ENCODE measurements around the gene PCSK9. TPM values are rescaled to one million over a fixed set of nuclear protein-coding genes. Genes with fewer than 3 reads are reported as not detected.
A peak's percentile ranks its signal among the peaks of the same experiment; 100 is the strongest.

The PCSK9 gene
- polyA plus RNA-seq, 1 donor (not counting 4 experiments of a cell fraction or from before 2014, with no cell fraction given): 61.7 TPM

DNA sequence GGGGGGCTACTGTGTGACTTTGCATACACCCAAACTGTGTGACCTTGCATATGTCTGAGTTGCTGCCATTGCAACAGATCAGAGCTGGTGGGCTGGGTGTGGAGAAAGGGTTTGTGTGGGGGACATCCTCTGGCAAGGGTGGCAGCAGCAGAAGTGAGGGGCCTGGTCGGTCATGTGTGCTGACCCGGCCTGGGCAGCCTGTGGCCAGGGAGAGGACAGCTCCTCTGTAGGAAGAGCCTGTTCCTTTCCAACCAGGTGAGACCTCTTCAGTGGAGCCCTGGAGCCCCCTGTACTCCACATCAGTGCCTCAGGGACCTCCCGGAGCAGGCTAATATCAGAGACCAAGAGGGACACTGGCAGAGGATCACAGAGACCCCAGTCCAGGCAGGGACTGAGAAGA lies 8.3 kb downstream of the PCSK9 start:
- Histone ChIP-seq H3K79me2 (ENCODE audit: control insufficient read depth, insufficient read depth, low read length) (peaks cover 99% of the 10 kb centered on the region), H3K36me3 (ENCODE audit: control insufficient read depth in 2 of 2, extremely low read depth in 1 of 2, insufficient read depth in 2 of 2, low read length in 2 of 2) (peaks cover 51 to 76% of the 10 kb centered on the region in 2 experiments), H2AFZ (ENCODE audit: control insufficient read depth, low read length) (no peak overlapping the region), H3K9me1 (ENCODE audit: control insufficient read depth, extremely low read depth, insufficient read depth, low read length) (peaks cover 9% of the 10 kb centered on the region), H4K20me1 (ENCODE audit: control insufficient read depth, extremely low read depth, insufficient read depth, low read length) (peaks cover 66% of the 10 kb centered on the region), H3K27ac (ENCODE audit: control insufficient read depth, insufficient read depth, low read length) (no peak overlapping the region), H3K4me1 (ENCODE audit: control insufficient read depth, extremely low read depth, insufficient read depth, low read length) (peaks cover 37% of the 10 kb centered on the region), H3K9me3 (ENCODE audit: control insufficient read depth, low read depth, low read length) (no peaks in the 10 kb centered on the region), H3K4me2 (ENCODE audit: control insufficient read depth, extremely low read depth, insufficient read depth, low read depth, low read length) (no peak overlapping the region), H3K27me3 (ENCODE audit: control insufficient read depth, extremely low read depth, insufficient read depth, low read length) (no peaks in the 10 kb centered on the region), H3K9ac (ENCODE audit: control insufficient read depth, extremely low read depth, insufficient read depth, low read length) (no peak overlapping the region), H3K4me3 (ENCODE audit: control insufficient read depth in 2 of 3, extremely low read depth in 1 of 3, insufficient read depth in 2 of 3, low read depth in 1 of 3, low read length in 3 of 3) (no peak overlapping the region)
- DNase-seq (ENCODE audit: low read depth, low spot score) (no peak), FAIRE-seq (no peak)
- dilution Hi-C loops (cut with MboI; ENCODE audit: extremely low pct_ligation_motif_present, low sequenced_read_pairs): no loop called here
- TF ChIP-seq EZH2 (IDR thresholded peaks at IDR 0.05; ENCODE audit: low read length): no peak
- TF ChIP-seq, protein P1, sequence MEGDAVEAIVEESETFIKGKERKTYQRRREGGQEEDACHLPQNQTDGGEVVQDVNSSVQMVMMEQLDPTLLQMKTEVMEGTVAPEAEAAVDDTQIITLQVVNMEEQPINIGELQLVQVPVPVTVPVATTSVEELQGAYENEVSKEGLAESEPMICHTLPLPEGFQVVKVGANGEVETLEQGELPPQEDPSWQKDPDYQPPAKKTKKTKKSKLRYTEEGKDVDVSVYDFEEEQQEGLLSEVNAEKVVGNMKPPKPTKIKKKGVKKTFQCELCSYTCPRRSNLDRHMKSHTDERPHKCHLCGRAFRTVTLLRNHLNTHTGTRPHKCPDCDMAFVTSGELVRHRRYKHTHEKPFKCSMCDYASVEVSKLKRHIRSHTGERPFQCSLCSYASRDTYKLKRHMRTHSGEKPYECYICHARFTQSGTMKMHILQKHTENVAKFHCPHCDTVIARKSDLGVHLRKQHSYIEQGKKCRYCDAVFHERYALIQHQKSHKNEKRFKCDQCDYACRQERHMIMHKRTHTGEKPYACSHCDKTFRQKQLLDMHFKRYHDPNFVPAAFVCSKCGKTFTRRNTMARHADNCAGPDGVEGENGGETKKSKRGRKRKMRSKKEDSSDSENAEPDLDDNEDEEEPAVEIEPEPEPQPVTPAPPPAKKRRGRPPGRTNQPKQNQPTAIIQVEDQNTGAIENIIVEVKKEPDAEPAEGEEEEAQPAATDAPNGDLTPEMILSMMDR (optimal IDR thresholded peaks at IDR 0.05 in 1 of 3, IDR thresholded peaks at IDR 0.05 in 1 of 3, conservative IDR thresholded peaks at IDR 0.05 in 1 of 3; ENCODE audit: extremely low read depth in 1 of 3, insufficient read depth in 2 of 3, low read length in 3 of 3): no peak

DNA sequence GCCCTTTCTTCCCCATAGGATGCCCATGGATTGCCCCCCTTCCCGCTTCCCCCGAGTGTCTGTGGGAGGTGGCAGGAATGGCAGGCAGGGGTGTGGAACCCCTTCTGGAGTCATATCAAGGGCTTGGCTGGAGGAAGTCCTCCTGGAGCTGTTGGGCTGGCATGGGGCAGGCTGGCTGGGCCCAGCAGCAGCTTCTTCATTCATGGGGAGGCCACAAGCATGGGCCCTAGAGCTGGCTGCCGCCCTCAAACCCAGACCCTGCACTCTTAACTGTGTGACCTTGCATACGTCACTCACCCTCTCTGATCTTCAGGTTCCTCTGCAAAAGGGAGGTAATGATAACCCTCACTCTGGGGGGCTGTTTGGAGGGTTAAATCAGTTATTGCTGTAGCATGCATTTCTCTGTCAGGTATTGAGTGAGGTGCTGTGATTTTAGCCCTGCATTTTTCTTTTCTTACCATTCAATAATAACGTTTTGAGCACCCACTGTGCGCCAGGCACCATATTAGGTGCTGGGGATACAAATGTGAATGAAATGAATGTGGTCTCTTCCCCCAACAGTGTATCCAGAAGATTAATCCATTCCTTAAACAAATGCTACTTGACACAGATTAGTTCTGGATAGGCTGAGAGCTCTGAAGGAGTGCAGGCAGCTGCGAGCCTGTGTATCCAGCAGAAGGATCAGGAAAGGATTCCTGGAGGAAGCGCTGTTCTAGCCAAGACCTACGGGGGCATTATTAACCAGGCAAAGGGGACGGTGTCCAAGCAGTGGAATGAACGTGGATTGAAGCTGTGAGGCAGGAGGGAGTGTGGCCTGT lies 9.3 kb downstream of the PCSK9 start:
- H3K27ac ChIP-seq (ENCODE audit: control insufficient read depth, insufficient read depth, low read length): no peak overlapping the region
- DNase-seq (ENCODE audit: low read depth, low spot score): no peak
- no peaks in the 10 kb centered on the region for H3K9me3 ChIP-seq (ENCODE audit: control insufficient read depth, low read depth, low read length)
- no peak overlapping the region for H3K4me2 ChIP-seq (ENCODE audit: control insufficient read depth, extremely low read depth, insufficient read depth, low read depth, low read length)
- no peak overlapping the region for H3K9ac ChIP-seq (ENCODE audit: control insufficient read depth, extremely low read depth, insufficient read depth, low read length)
- H3K4me1 ChIP-seq (ENCODE audit: control insufficient read depth, extremely low read depth, insufficient read depth, low read length): peaks cover 27% of the 10 kb centered on the region
- H2AFZ ChIP-seq (ENCODE audit: control insufficient read depth, low read length): no peak overlapping the region
- peaks cover 98% of the 10 kb centered on the region for H3K79me2 ChIP-seq (ENCODE audit: control insufficient read depth, insufficient read depth, low read length)
- dilution Hi-C loops (cut with MboI; ENCODE audit: extremely low pct_ligation_motif_present, low sequenced_read_pairs): no loop called here
- TF ChIP-seq EZH2 (IDR thresholded peaks at IDR 0.05; ENCODE audit: low read length): no peak
- TF ChIP-seq, protein P1 (optimal IDR thresholded peaks at IDR 0.05 in 1 of 3, IDR thresholded peaks at IDR 0.05 in 1 of 3, conservative IDR thresholded peaks at IDR 0.05 in 1 of 3; ENCODE audit: extremely low read depth in 1 of 3, insufficient read depth in 2 of 3, low read length in 3 of 3): no peak
- H4K20me1 ChIP-seq (ENCODE audit: control insufficient read depth, extremely low read depth, insufficient read depth, low read length): peaks cover 58% of the 10 kb centered on the region
- peak; percentile 13 for FAIRE-seq
- H3K4me3 ChIP-seq (ENCODE audit: control insufficient read depth in 2 of 3, extremely low read depth in 1 of 3, insufficient read depth in 2 of 3, low read depth in 1 of 3, low read length in 3 of 3): no peak overlapping the region
- no peaks in the 10 kb centered on the region for H3K27me3 ChIP-seq (ENCODE audit: control insufficient read depth, extremely low read depth, insufficient read depth, low read length)
- peaks cover 59 to 83% of the 10 kb centered on the region in 2 experiments for H3K36me3 ChIP-seq (ENCODE audit: control insufficient read depth in 2 of 2, extremely low read depth in 1 of 2, insufficient read depth in 2 of 2, low read length in 2 of 2)
- H3K9me1 ChIP-seq (ENCODE audit: control insufficient read depth, extremely low read depth, insufficient read depth, low read length): peaks cover 9% of the 10 kb centered on the region

Measured in keratinocyte (primary cell).